Measurements from ENCODE around the gene IPO8. TPM values are rescaled to one million over a fixed set of nuclear protein-coding genes. Genes with fewer than 3 reads are reported as not detected.
"Not testable (repeated sequence)": the region's sequence is repeated elsewhere in the genome, so short reads cannot be mapped to it uniquely, and the experiment has no call there.

Gene IPO8
- total RNA-seq, 1 experiment from 2014 or later, result 75.0 TPM

DNA sequence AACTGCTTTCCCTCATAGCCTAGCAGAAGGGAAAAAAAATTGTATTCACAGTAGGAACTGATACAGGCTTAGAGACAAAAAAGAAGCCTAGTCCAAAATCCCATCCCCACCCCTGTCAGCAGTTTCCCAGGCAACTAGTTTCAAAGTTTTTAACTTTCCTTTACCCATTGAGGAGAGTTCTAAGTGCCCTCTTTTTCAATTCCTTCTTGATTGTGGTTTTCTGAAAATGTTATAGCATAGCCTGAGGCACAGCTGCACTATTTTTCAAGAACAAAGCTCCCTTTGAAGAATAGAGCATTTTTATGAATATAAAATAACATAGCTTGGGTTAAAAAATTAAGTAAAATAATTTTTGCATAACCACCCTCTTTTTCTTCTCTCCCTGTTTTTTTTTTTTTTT lies 81.6 kb downstream of the IPO8 start:
- Histone ChIP-seq H3K4me2 (no peak overlapping the region), H4K20me1 (ENCODE audit: insufficient read depth) (no peaks in the 10 kb centered on the region), H3K9me3 (ENCODE audit: insufficient read depth, low read depth) (no peaks in the 10 kb centered on the region), H3K79me2 (ENCODE audit: low read depth) (no peaks in the 10 kb centered on the region), H3K36me3 (ENCODE audit: low read depth) (no peaks in the 10 kb centered on the region), H3K4me1 (replicated peaks; ENCODE audit: insufficient read depth) (no peaks in the 10 kb centered on the region), H2AFZ (no peak overlapping the region), H3K9me2 (ENCODE audit: insufficient read depth) (no peaks in the 10 kb centered on the region), H3K27me3 (ENCODE audit: insufficient read depth, low read depth) (no peaks in the 10 kb centered on the region), H3K4me3 (no peak overlapping the region), H3K27ac (no peak overlapping the region), H3F3A (ENCODE audit: insufficient read depth, low read depth) (no peaks in the 10 kb centered on the region)
- DNase-seq, result no peak
- BruUV-seq (replicated peaks), result no TSS peak
- TF ChIP-seq EZH2 (IDR thresholded peaks at IDR 0.05; ENCODE audit: low read depth) (no peak), CTCF (conservative IDR thresholded peaks at IDR 0.05) (no peak)
- POLR2A ChIA-PET (ENCODE audit: unreplicated experiment), result no interaction called here
- CTCF ChIA-PET, result no interaction called here
- intact Hi-C loops (cut with micrococcal nuclease; ENCODE audit: unreplicated experiment), result no loop called here

DNA sequence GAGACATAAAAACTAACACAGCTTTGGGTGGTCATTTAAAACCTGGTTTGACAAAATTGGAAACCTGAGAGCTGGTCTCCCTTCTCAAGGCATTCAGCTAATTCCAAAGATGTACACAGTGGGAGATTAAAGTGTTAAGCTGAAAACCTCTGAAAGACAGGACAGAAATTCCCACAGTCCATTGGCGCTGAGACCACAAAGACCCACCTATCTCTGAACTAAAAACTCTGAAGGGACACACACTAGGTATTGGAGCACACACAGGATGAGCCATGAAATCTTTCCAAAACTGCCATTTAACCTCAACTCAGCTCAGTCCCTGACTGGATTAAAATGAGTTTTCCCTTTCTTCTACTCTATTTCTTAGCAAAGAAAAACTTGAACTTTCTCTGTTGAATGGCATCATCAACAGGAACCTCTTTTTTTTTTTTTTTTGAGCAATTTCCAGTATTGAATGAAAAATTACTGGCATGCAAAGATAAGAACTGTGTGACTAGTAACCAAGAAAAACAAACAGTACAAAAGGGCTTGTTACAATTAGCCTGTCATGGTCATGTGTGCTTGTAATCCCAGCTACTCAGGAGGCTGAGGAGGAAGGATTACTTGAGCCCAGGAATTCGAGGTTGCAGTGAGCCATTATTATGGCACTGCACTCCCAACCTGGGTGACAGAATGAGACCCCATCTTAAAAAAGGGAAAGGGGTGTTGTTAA lies 82.4 kb downstream of the IPO8 start:
- intact Hi-C loops (cut with micrococcal nuclease; ENCODE audit: unreplicated experiment), result no loop called here
- Histone ChIP-seq H3K4me3 (no peak overlapping the region), H3K36me3 (ENCODE audit: low read depth) (no peaks in the 10 kb centered on the region), H3K9me2 (ENCODE audit: insufficient read depth) (no peaks in the 10 kb centered on the region), H3K4me1 (replicated peaks; ENCODE audit: insufficient read depth) (no peaks in the 10 kb centered on the region), H3K4me2 (no peak overlapping the region), H4K20me1 (ENCODE audit: insufficient read depth) (no peaks in the 10 kb centered on the region), H3K9me3 (ENCODE audit: insufficient read depth, low read depth) (no peaks in the 10 kb centered on the region), H3K79me2 (ENCODE audit: low read depth) (no peaks in the 10 kb centered on the region), H2AFZ (no peak overlapping the region), H3K27me3 (ENCODE audit: insufficient read depth, low read depth) (no peaks in the 10 kb centered on the region), H3F3A (ENCODE audit: insufficient read depth, low read depth) (no peaks in the 10 kb centered on the region), H3K27ac (no peak overlapping the region)
- ChIA-PET CTCF (no interaction called here), POLR2A (ENCODE audit: unreplicated experiment) (no interaction called here)
- no peak for DNase-seq
- no peak for TF ChIP-seq CTCF (conservative IDR thresholded peaks at IDR 0.05)
- no peak for TF ChIP-seq EZH2 (IDR thresholded peaks at IDR 0.05; ENCODE audit: low read depth)
- BruUV-seq (replicated peaks), result no TSS peak

DNA sequence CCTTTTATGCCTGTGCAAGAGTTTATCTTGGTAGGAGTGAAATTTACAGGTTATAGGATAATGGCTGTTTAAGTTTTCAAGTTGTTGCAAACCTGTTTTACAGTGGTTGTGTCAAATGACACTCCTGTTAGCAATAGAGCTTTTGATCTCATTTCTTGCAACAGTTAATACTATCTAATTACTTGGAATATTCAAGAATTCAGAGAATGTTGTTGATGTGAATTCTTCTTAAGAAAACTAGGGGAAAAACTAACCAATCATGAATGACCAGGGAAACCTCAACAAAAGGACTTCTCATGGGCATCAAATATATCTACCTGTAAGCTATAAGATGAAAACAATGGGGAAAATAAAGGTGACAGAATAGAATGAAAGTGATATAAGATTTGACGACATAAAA lies 85.0 kb downstream of the IPO8 start:
- Histone ChIP-seq H3K9me3 (ENCODE audit: insufficient read depth, low read depth) (no peaks in the 10 kb centered on the region), H3K27me3 (ENCODE audit: insufficient read depth, low read depth) (no peaks in the 10 kb centered on the region), H3F3A (ENCODE audit: insufficient read depth, low read depth) (no peaks in the 10 kb centered on the region), H4K20me1 (ENCODE audit: insufficient read depth) (no peaks in the 10 kb centered on the region), H3K79me2 (ENCODE audit: low read depth) (no peaks in the 10 kb centered on the region), H3K27ac (no peak overlapping the region), H2AFZ (no peak overlapping the region), H3K4me2 (no peak overlapping the region), H3K36me3 (ENCODE audit: low read depth) (no peaks in the 10 kb centered on the region), H3K4me1 (replicated peaks; ENCODE audit: insufficient read depth) (no peaks in the 10 kb centered on the region), H3K9me2 (ENCODE audit: insufficient read depth) (no peaks in the 10 kb centered on the region), H3K4me3 (no peak overlapping the region)
- no TSS peak for BruUV-seq (replicated peaks)
- DNase-seq, result no peak
- no peak for TF ChIP-seq CTCF (conservative IDR thresholded peaks at IDR 0.05)
- TF ChIP-seq EZH2 (IDR thresholded peaks at IDR 0.05; ENCODE audit: low read depth), result no peak
- intact Hi-C loops (cut with micrococcal nuclease; ENCODE audit: unreplicated experiment), result no loop called here
- ChIA-PET POLR2A (ENCODE audit: unreplicated experiment) (no interaction called here), CTCF (no interaction called here)

GRCh38 chr12:30609819-30610218 lies 85.8 kb downstream of the IPO8 start:
- H3K4me1 ChIP-seq (replicated peaks; ENCODE audit: insufficient read depth); H4K20me1 ChIP-seq (ENCODE audit: insufficient read depth); H3K27ac ChIP-seq; DNase-seq; CTCF ChIA-PET; H2AFZ ChIP-seq; H3K79me2 ChIP-seq (ENCODE audit: low read depth); H3K27me3 ChIP-seq (ENCODE audit: insufficient read depth, low read depth); H3F3A ChIP-seq (ENCODE audit: insufficient read depth, low read depth); BruUV-seq (replicated peaks); H3K4me3 ChIP-seq; H3K9me3 ChIP-seq (ENCODE audit: insufficient read depth, low read depth); intact Hi-C loops (cut with micrococcal nuclease; ENCODE audit: unreplicated experiment); H3K4me2 ChIP-seq; H3K36me3 ChIP-seq (ENCODE audit: low read depth); H3K9me2 ChIP-seq (ENCODE audit: insufficient read depth); POLR2A ChIA-PET (ENCODE audit: unreplicated experiment): not testable (repeated sequence)

- H4K20me1 ChIP-seq (ENCODE audit: insufficient read depth); POLR2A ChIA-PET (ENCODE audit: unreplicated experiment); H3F3A ChIP-seq (ENCODE audit: insufficient read depth, low read depth); H3K4me3 ChIP-seq; H3K27me3 ChIP-seq (ENCODE audit: insufficient read depth, low read depth); BruUV-seq (replicated peaks); H3K27ac ChIP-seq; H2AFZ ChIP-seq; H3K79me2 ChIP-seq (ENCODE audit: low read depth); H3K36me3 ChIP-seq (ENCODE audit: low read depth); H3K4me1 ChIP-seq (replicated peaks; ENCODE audit: insufficient read depth); H3K9me2 ChIP-seq (ENCODE audit: insufficient read depth); H3K9me3 ChIP-seq (ENCODE audit: insufficient read depth, low read depth); intact Hi-C loops (cut with micrococcal nuclease; ENCODE audit: unreplicated experiment): not testable (repeated sequence)
- DNase-seq, result peak in 1 of 2 experiments; percentile 34
- CTCF ChIA-PET, result interaction anchor here (0.6 kb wide), 1 partner anchor 221 kb away, joined by 3 read pairs; no protein-coding TSS in a partner anchor
- H3K4me2 ChIP-seq, result 0 out of 2 replicates have a peak overlapping the region, but pooled peaks have one; percentile 18
Observed at GRCh38 chr12:30604302-30604701, 91.4 kb downstream of the IPO8 start.
